Activated naive CD8-positive, alpha-beta T cell treated with anti-CD3 and anti-CD28 coated beads, Interleukin-2, amount 50 U/mL, for 16 hours (primary cell): ENCODE data around the gene LAMA3.
"Not testable (repeated sequence)": the region's sequence is repeated elsewhere in the genome, so short reads cannot be mapped to it uniquely, and the experiment has no call there.

ENCODE experiments used
- DNase-seq: peaks from one replicate; pipeline ENCODE4 v3.0.0-alpha.2; 2020; ENCODE audit warnings: low read depth, low spot score

The LAMA3 gene

GRCh38 chr18:23703057-23703986, 14.1 kb downstream of the LAMA3 start:
- no peak for DNase-seq

GRCh38 chr18:23703987-23704384, 14.7 kb downstream of the LAMA3 start:
- no peak for DNase-seq

- no peak for DNase-seq
Observed at GRCh38 chr18:23704806-23705205, 15.6 kb downstream of the LAMA3 start.

- no peak for DNase-seq
Observed at GRCh38 chr18:23706971-23707640, 17.9 kb downstream of the LAMA3 start.

- DNase-seq = no peak
Observed at GRCh38 chr18:23710068-23710527, 20.8 kb downstream of the LAMA3 start.

GRCh38 chr18:23710946-23711345, 21.7 kb downstream of the LAMA3 start:
- no peak for DNase-seq

- DNase-seq = no peak
Observed at GRCh38 chr18:23711426-23711825, 22.2 kb downstream of the LAMA3 start.

GRCh38 chr18:23712445-23712844, 23.2 kb downstream of the LAMA3 start:
- no peak for DNase-seq

GRCh38 chr18:23714576-23714975, 25.3 kb downstream of the LAMA3 start:
- no peak for DNase-seq

GRCh38 chr18:23716079-23716478, 26.8 kb downstream of the LAMA3 start:
- not testable (repeated sequence) for DNase-seq

- DNase-seq = no peak
Observed at GRCh38 chr18:23716516-23716915, 27.3 kb downstream of the LAMA3 start.

GRCh38 chr18:23716966-23717365, 27.7 kb downstream of the LAMA3 start:
- DNase-seq = no peak

- DNase-seq = no peak
Observed at GRCh38 chr18:23718243-23718720, 29.0 kb downstream of the LAMA3 start.

- no peak for DNase-seq
Observed at GRCh38 chr18:23718731-23719130, 29.5 kb downstream of the LAMA3 start.

GRCh38 chr18:23719634-23720201, 30.5 kb downstream of the LAMA3 start:
- DNase-seq = no peak

- no peak for DNase-seq
Observed at GRCh38 chr18:23721696-23722480, 32.6 kb downstream of the LAMA3 start.

GRCh38 chr18:23722646-23723045, 33.4 kb downstream of the LAMA3 start:
- no peak for DNase-seq

GRCh38 chr18:23723121-23723520, 33.9 kb downstream of the LAMA3 start:
- DNase-seq = no peak

- DNase-seq = no peak
Observed at GRCh38 chr18:23724681-23725080, 35.4 kb downstream of the LAMA3 start.

- DNase-seq = no peak
Observed at GRCh38 chr18:23725351-23725750, 36.1 kb downstream of the LAMA3 start.

GRCh38 chr18:23725827-23726661, 36.8 kb downstream of the LAMA3 start:
- no peak for DNase-seq
